SHP77 (cell line): ENCODE data around the gene CYLC1.

Experiments used
- DNase-seq, 2 experiments: peaks; one replicate each; lab custom pipeline; 2025; lab: John Stamatoyannopoulos, UW

The CYLC1 gene, protein sequence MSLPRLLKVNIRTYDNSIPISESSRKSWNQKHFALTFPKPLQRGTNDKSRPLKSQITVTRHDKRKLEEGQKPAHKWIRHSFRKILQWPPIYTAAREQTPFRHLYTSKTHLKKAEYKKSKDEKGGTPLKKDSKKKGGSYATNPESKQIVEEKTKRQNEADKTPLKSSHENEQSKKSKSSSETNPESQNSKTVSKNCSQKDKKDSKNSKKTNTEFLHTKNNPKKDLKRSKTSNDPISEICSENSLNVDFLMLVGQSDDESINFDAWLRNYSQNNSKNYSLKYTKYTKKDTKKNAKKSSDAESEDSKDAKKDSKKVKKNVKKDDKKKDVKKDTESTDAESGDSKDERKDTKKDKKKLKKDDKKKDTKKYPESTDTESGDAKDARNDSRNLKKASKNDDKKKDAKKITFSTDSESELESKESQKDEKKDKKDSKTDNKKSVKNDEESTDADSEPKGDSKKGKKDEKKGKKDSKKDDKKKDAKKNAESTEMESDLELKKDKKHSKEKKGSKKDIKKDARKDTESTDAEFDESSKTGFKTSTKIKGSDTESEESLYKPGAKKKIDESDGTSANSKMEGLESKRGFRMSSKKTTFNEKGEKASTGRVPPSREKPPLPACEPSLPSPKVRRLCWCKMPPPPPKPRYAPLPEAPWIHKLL

DNA sequence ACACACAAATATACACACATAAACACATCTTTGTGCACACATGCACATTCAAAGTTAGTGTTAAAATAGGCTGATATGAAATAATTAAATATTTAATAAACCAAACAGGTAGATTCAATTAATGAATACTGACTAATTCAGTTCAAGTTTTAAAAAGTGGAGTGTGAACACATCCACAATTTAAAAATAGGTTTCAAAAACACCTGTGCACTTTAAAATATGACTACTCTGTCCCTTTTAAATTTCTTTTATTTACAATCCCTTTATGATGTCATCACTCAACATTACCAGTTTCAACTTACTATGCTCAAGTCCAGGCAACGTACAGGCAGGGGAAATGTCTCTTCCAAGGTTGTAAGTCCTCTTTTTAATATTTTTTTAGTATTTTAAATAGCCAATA lies at the start of gene CYLC1:
Gene CYLC1, plus strand, starts transcription at position 301 of the 400 bp plus-strand sequence. Its CDS starts 37 bp downstream, at position 338.
- DNase-seq: no peak

DNA sequence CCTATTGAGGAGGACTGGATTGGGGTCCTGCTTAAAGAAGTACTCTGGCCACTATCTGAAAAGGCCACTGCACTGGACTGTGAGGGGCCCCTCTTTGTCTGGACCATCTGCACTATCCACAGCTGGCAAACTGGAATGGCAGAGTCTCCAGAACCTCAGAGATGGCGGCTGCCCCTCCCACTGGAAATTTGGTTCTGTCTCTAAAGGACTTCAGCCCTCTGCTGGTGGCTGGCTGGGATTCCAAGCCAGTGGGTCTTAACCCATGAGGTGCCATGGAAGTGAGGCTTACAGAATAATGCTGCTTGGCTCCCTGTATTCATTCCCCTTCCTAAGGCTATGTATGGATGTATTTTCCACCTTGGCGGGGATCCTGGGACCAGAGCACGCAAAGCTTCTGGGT lies 41.6 kb upstream of the CYLC1 start:
- peak; percentile 16 to 31 for DNase-seq

DNA sequence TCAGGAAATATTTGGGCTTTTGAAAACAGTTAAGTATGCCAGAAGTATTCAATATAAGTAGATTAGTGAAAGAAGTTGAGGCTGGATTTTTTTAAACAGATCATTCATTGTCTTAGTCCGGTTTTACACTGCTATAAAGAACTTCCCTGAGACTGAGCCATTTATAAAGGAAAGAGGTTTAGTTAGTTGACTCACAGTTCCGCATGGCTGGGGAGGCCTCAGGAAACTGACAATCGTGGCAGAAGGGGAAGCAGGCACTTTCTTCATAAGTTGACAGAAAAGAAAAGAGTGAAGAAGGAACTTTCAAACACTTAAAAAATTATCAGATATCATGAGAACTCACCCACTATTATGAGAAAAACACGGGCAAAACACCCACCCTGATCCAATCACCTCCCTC lies 31.1 kb upstream of the CYLC1 start:
- DNase-seq: no peak

DNA sequence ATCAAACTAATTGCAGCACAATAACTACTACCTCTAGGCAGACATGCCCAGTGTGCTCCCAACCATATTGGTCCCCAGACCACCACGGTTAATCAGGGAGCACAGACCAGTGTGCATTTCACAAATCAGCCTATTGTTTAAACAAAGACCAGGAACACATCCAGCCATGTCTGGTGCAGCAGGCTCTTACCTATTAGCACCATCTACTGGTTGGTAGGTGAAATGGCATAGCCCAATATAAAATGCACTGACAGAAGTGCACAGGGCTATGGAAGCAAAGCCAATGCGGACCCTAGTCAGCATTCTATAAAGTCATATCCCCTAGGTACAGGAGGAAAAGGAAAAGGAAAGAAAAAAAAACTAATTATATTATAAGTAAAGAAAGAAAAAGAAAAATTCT lies 15.5 kb upstream of the CYLC1 start:
- DNase-seq: peak; percentile 4 to 13

DNA sequence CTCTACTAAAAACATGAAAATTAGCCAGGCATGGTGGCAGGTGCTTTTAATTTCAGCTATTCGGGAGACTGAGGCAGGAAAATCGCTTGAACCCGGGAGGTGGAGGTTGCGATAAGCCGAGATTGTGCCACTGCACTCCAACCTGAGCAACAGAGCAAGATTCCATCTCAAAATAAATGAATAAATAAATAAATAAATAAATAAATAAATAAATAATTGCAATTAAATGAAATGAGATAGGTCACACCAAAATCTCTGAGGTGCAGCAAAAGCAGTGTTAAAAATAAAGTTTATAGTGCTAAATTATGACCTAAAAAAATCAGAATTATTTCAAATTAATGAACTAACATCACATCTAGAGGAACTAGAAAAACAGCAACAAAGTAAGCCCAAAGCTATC lies 13.6 kb upstream of the CYLC1 start:
- DNase-seq: no peak

DNA sequence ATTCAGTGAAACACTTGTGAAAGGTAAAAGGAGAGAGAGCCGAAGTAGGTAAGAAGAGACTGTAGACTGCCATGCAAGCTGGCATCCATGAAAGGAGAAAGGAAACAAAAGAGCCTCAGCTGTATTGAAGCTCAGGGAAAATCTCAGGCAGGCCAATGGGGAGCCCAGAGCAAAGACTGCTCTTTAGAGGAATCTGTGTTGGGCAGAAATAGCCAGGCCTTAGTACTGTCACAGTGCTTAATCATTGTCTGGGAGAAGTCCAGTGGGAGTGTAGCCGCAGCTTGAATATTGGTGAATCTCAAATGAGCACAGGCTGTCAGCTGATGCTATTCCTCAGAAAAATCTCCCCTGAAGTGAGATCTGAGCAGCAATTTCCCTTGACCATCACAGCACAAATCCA lies 27.6 kb downstream of the CYLC1 start:
- no peak for DNase-seq

DNA sequence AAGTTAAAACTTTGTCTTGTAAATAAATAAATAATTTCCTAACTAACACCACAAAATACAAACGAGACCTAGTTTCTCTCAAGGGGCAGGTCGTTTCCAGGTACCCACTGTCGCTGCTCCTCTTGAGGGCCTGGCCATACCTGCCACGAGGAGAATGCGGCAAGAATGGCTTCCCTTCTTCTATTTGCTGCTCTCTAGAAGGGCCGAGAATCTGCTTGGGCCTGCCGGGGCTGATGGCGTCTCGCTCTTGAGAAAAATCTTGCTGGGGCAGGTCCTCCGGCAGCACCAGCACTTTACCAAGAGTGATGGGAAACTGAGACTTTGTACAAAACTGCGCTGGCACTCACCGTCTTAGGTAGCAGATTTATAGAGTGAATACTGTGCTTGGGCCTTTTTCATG lies 31.5 kb downstream of the CYLC1 start:
- DNase-seq: no peak

DNA sequence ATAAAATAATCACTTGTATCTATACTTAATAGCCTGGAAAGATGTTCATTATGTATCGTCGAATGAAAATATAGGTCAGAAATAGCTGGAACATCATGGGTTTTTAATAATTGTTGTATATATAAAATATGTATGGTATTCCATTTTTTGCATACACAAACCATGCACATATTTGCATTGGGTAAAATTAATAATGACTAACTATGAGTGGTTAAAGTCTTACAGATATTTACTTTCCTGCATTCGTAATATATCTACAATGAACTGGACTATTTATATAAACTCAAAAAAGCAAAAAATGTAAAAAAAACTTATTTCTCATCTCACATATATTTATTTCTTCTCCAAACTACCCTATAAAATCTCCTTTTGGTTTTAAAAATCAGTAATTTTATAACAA lies 46.0 kb downstream of the CYLC1 start:
- DNase-seq: no peak

DNA sequence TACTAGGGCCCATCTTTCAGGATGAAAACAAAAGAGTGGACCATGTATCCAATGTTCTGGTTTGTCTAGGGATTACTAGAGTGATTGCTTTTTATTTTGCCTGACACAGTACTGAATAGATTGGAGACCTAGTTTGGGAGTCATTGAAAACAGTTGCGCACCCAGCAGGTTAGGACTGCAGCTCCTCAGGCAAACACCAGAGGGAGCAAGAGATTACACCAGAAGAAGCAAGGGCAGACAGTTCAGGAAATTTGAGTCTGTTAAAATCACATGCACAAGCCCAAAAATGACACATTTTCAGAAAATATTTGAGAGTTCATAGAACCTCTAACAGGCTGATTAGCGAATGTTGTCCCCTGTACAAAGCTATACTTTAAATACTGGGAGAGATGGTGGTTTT lies 55.6 kb downstream of the CYLC1 start:
- DNase-seq: no peak

DNA sequence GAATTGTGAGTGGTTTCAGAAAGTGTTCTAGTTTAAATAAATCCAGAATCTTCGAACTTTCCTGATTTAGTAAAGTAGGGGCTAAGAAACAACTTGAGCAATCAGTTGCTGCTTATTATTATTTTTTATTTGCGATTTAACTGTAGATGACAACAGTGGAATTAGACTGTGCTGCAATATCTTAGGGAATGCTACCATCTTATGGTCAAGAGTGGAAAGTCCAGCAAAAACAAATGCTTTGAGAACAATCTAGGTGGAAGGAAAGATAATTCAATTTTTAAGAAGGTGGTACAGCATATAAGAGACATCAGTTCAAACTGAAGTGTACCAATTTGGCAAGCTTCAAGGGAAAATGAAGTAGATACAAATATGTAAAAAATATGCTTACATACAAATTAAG lies 73.3 kb downstream of the CYLC1 start:
- DNase-seq: no peak
